Activated naive CD4-positive, alpha-beta T cell treated with anti-CD3 and anti-CD28 coated beads, Interleukin-2, amount 50 U/mL, for 72 hours (primary cell): Measurements from ENCODE around the gene PCID2. TPM values are rescaled to one million over a fixed set of nuclear protein-coding genes. Genes with fewer than 3 reads are reported as not detected.

Experiments
- ATAC-seq, 2 donors: fragments of 150-1000 bp; cut with Tn5 transposase; 2 replicates each; pipeline ENCODE4 v1.10.0; 2021; ENCODE audit warnings: mild to moderate bottlenecking in 2 of 2, moderate library complexity in 2 of 2
- DNase-seq, 2 donors: peaks; one replicate each; pipeline ENCODE4 v3.0.0; 2021 to 2022; ENCODE audit warnings: low spot score in 2 of 2
- H3K27ac Mint-ChIP-seq, 2 donors: one replicate each; pipeline ENCODE4 v1.8.0; 2022; ENCODE audit warnings: mild to moderate bottlenecking in 2 of 2, mixed read lengths in 2 of 2
- H3K36me3 Mint-ChIP-seq, 2 donors: one replicate each; pipeline ENCODE4 v1.8.0; 2022; ENCODE audit warnings: mixed read lengths in 2 of 2
- H3K9me3 Mint-ChIP-seq, 2 donors: one replicate each; pipeline ENCODE4 v1.8.0; 2022; ENCODE audit warnings: mixed read lengths in 2 of 2
- total RNA-seq, 2 donors: library from RNA; stranded (reverse); gene quantifications; one replicate each; pipeline ENCODE4 v1.2.3, GENCODE V29; 2022

The PCID2 gene
- total RNA-seq, 2 donors from 2014 or later = 39.9 to 71.3 TPM

DNA sequence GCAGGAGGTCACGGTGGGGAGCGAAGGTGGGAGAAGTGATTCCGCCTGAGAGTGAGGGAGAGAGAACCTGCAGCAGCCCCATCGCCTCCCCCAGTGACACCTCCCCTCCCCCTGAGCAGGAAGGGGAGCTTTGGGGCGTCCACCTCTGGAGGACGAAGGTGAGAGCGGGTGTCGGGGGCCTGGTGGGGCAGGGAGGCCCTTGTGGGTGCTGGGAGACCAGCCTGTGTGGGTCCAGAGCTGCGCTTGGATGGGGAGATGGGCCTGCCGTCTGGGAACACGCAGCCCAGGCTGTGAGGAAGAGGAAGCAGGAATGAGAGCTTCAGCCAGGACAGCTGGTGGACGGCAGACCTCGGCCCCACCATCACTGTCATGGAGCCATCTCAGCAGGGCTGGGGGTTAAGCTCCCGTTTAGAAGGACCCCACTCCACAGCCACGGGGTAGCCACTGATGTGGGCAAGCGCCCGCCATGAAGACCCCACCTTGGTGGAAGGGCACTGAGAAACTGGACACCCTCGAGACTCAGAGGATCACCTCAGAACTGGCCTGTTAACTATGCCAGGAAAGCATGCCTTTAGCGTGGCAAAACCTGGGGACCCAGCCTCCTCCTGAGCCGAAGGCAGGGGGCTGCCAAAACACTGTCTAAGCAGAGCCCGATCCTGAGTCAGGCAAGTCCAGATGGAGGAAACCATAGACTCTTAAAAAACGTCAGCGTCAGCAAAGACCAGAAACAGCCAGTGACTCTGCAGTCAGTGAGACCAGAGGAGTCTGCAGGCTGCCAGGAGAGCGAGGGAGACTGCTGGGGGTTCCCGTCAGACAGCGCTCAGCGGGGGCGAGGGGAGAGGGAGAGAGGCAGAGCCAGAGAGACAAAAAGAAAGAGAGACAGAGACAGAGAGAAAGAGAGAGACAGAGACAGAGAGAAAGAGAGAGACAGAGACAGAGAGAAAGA lies 56.5 kb downstream of the PCID2 start:
- Mint-ChIP-seq H3K36me3 (peaks cover 14 to 18% of the 10 kb centered on the region in 2 donors), H3K9me3 (peaks cover 6 to 13% of the 10 kb centered on the region in 2 donors), H3K27ac (peak overlapping the region; percentile 8 to 86)
- ATAC-seq (peak; percentile 37 to 49), DNase-seq (no peak)

DNA sequence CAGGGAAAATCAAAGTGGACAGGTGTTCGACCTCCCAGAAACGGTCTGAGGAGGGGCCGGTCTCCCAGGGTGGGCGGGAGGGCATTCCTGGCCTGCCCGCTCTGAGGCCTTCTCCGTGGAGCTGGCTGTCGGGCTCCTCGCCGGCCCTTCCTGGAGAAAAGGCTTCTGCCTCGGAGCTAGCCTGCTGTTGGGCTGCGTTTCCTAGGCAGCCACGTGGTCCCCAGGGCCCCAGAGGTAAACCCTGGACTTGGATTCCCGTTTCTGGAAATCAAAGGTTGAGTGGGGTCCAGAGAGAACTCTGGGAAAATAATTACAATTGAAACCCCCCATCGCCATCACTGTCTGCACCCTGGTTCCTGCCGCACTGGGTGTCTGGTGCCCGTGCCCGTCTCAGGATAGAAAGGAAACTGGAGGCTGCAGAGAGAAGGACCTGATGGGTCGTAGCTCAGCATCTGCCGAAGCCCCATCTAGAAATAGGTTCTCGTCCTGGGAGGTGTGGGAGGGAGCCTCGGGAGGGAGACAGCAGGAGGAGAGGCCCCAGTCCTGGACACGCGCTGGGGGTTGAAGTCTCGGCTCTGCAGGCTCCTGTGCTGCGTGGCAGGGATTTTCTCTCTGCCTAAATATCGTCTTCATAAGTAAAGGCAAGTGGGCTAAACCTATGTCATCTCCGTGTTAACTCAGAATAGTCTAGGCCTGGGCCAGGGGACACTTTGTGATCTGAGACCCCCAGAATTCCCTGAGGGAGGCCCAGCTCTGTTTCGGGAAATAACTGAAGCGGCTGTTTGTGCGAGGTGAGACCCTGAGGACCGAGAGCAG lies 57.7 kb downstream of the PCID2 start:
- Mint-ChIP-seq H3K27ac (no peak overlapping the region), H3K36me3 (peaks cover 12 to 17% of the 10 kb centered on the region in 2 donors), H3K9me3 (peaks cover 5 to 11% of the 10 kb centered on the region in 2 donors)
- no peak for ATAC-seq
- no peak for DNase-seq

DNA sequence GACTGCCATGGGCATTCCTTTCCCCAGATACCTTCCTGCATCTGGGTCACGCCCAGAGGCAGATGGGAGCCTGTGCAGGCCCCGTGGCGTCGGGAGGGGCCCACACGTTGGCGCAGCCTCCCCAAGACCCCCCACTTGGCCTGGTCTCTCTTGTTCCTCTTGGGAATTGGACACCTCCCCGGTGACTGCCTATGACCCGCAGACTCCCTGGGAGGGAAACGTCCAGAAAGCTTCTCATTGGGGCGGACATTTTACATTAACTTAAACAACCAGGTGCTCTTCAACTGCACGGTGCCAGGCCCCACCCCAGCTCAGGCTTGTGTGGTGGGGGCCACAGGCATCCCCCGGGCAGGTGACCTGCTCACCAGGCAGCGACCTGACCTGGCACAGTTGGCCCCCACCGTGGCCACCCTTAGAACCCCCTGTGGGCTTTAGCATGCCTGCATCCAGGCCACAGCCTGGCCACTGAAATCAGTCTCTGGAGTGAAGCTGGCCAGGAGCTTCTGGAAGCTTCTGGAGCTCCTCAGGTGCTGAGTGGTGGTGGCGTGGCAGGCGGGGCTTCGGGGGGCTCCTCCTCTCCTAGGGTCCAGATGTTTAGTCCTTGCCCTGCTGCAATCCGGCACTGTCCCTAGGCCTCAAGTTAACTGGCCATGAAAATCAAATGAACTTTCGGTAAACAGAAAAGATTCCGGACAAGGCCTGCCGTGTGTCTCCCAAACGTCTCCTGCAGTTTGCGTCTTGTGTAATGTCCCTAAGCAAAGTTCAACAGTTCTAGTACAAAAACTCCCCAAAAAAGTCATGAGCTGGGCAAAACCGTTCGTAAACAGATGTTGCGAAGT lies 58.5 kb downstream of the PCID2 start:
- Mint-ChIP-seq H3K36me3 (peaks cover 4 to 9% of the 10 kb centered on the region in 2 donors), H3K9me3 (peaks cover 0 to 2% of the 10 kb centered on the region in 2 donors), H3K27ac (peak overlapping the region in 1 of 2 donors; percentile 54)
- ATAC-seq (no peak), DNase-seq (no peak)

DNA sequence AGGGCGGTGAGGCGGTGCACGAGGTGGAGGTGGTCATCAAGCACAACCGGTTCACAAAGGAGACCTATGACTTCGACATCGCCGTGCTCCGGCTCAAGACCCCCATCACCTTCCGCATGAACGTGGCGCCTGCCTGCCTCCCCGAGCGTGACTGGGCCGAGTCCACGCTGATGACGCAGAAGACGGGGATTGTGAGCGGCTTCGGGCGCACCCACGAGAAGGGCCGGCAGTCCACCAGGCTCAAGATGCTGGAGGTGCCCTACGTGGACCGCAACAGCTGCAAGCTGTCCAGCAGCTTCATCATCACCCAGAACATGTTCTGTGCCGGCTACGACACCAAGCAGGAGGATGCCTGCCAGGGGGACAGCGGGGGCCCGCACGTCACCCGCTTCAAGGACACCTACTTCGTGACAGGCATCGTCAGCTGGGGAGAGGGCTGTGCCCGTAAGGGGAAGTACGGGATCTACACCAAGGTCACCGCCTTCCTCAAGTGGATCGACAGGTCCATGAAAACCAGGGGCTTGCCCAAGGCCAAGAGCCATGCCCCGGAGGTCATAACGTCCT lies 59.4 kb downstream of the PCID2 start:
- DNase-seq = no peak
- ATAC-seq = no peak
- Mint-ChIP-seq H3K9me3 (no peaks in the 10 kb centered on the region), H3K27ac (no peak overlapping the region), H3K36me3 (peaks cover 0 to 7% of the 10 kb centered on the region in 2 donors)

DNA sequence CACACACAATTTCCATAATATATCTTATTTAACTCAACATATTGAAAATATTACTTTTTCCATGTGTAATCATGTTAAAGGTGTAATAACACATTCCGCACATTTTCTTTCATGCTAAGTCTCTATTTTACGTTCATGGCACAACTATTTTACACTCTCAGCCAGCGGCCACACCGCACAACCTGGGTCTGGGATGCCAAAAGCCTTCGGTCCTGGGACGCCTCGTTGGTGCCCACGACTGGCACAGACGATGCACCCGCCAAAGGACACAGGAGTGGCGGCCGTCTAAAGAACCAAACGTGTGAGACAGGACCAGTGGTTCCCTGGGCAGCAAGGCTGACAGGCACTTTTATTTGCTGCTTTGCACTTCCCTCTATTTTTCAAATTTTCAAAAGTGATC lies 60.1 kb downstream of the PCID2 start:
- Mint-ChIP-seq H3K36me3 (peaks cover 0 to 7% of the 10 kb centered on the region in 2 donors), H3K9me3 (no peaks in the 10 kb centered on the region)
- no peak for DNase-seq

DNA sequence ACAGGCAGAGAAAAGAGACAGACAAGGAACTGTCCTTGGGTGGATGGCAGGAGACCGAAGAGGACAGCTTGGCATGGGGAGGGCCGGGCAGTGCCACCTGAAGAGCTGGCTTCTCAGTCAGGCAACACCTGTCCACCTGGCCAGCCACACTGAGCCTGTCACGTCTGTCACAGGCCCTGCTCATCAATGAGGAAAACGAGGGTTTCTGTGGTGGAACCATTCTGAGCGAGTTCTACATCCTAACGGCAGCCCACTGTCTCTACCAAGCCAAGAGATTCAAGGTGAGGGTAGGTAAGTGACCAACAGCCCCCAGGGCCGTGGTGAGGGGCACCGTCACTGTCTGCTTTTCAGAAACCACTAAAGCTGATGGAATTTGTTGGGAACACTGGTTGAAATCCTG lies 61.3 kb downstream of the PCID2 start:
- DNase-seq = no peak
- no peak overlapping the region for H3K27ac Mint-ChIP-seq
- no peaks in the 10 kb centered on the region for H3K9me3 Mint-ChIP-seq
- ATAC-seq = no peak
- H3K36me3 Mint-ChIP-seq = no peaks in the 10 kb centered on the region

More for the DNA sequence above, 60.1 kb downstream of the PCID2 start:
- ATAC-seq = no peak
- no peak overlapping the region for H3K27ac Mint-ChIP-seq

DNA sequence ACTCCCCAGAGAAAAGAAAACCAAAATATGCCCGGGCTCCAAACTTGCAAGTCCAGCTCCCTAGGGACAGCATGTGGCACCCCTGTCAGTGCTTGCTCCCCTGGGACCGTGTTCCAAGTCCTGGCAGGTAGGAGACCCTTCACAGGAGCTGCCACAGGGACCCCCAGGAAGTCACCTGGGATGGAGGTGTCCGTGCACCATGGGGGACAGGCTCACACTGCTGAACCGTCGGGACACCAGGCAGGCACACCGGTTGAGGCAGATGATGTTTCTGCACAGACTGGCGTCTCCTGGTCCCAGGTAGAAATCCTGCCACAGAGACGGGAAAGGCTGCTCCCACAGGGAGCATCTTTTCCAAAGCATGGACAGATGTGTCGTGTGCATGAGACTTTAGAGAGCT lies 61.7 kb downstream of the PCID2 start:
- no peaks in the 10 kb centered on the region for H3K9me3 Mint-ChIP-seq
- ATAC-seq (no peak), DNase-seq (no peak)
- H3K27ac Mint-ChIP-seq = no peak overlapping the region
- H3K36me3 Mint-ChIP-seq = no peaks in the 10 kb centered on the region

DNA sequence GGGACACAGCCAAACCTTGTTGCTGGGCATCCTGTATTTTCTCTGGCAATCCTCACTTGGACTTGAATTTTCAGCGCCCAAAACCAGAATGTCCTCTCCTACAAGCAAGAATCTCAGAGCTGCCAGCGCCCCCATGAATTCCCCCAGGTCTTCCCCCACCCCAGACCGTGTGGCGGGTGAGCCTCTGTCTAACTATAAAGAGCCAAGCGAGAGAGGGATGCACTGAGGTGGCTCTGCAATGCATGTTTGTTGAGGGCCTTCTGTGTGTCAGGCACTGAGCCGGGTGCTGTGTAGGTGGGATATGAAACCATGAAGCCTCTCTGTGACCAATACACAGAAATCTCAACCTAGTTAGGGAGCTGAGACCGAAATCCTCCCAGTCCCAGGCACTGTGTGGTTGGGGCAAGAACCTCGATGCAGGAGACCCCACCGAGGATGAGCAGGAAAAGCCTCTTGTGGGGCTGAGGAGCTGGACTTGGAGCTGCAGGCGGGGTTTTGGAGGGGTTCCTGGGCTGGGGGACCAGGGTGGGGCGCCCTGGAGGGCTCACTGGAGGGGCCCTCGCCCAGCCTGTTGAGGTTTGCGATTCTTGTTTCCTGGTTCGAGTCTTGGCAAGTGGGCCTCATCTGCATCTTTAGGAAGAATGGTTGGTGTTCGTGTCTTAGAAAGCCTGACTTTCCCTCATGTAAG lies 62.4 kb downstream of the PCID2 start:
- Mint-ChIP-seq H3K9me3 (no peaks in the 10 kb centered on the region), H3K36me3 (no peaks in the 10 kb centered on the region), H3K27ac (no peak overlapping the region)
- DNase-seq (no peak), ATAC-seq (peak; percentile 30 to 47)

DNA sequence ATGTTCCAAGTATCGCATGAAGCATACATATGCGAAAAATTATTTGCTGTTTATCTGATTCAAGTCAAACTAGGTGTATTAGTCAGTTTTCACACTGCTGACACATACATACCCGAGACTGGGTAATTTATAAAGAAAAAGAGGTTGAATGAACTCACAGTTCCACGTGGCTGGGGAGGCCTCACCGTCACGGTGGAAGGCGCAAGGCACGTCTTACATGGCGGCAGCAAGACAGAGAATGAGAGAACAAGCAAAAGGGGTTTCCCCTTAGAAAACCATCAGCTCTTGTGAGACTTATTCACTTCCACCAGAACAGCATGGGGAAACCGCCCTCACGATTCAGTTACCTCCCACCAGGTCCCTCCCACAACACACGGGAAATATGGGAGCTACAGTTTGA lies 63.0 kb downstream of the PCID2 start:
- ATAC-seq (peak; percentile 85 to 93), DNase-seq (no peak)
- Mint-ChIP-seq H3K36me3 (no peaks in the 10 kb centered on the region), H3K27ac (no peak overlapping the region), H3K9me3 (no peaks in the 10 kb centered on the region)

DNA sequence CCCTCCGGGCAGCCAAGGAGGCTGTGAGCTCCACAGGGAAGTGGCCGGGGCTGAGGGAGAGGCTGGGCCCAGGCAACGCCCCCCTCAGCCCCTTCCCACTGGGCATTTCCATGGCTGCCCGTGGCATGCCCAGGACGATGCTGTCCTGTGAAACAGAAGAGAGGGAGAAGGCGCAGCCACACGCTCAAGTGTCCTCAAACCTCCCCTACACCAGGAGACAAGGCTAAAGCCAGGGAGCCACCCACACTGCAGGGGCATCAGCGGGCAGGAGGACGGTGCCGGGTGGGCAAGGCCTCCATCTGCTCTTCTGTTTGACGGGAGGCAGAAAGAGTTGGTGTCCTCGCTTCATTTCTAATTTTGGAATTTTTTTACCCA lies 64.2 kb downstream of the PCID2 start:
- ATAC-seq (no peak), DNase-seq (no peak)

DNA sequence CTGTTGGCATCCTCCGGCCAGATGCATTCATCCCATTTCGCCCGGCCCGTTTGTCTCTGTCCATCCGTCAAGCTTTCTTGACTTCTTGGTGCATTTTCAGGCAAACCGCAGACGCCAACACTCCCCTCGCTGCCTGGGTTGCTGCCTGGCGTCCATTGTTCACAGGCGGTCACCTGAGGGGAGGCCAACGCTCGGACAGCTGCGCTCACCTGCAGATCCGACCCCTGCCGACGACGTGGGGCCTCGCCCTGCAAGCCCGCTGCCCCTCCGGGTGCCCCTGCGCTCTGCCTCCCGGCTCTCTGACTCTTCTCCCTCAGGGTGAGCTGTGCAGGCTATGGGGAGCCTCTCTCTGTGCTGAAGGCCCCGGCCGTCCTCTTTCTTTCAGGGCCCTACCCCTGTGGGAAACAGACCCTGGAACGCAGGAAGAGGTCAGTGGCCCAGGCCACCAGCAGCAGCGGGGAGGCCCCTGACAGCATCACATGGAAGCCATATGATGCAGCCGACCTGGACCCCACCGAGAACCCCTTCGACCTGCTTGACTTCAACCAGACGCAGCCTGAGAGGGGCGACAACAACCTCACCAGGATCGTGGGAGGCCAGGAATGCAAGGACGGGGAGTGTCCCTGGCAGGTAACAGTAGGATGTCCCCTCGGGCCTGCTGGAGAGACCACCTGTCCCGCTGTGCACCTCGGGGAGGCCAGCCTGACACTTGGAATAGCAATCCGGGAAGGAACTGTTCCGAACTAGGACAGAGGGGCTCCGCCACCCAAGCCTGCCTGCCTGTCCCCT lies 64.8 kb downstream of the PCID2 start:
- Mint-ChIP-seq H3K27ac (no peak overlapping the region), H3K36me3 (no peaks in the 10 kb centered on the region), H3K9me3 (no peaks in the 10 kb centered on the region)
- DNase-seq (no peak), ATAC-seq (no peak)

More for the DNA sequence above, 64.2 kb downstream of the PCID2 start:
- Mint-ChIP-seq H3K36me3 (no peaks in the 10 kb centered on the region), H3K27ac (no peak overlapping the region), H3K9me3 (no peaks in the 10 kb centered on the region)

DNA sequence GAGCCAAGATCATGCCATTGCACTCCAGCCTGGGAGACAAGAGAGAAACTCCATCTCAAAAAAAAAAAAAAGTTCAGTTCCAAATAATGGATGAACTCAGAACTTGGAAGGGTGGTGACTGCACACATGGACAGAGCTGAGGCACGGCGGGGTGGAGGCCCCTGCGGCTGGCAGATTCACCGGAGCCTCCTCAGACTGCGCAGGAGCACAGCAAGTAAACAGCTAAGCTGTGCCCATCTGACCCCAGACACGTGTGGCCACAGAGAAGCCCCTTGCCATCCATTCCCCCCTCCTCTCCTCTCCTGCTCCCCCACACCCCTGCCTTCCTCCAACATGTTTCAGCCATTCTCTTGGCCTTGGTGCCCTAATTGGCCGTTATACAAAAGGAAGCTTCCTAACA lies 65.6 kb downstream of the PCID2 start:
- no peak overlapping the region for H3K27ac Mint-ChIP-seq
- no peaks in the 10 kb centered on the region for H3K36me3 Mint-ChIP-seq
- H3K9me3 Mint-ChIP-seq = no peaks in the 10 kb centered on the region

DNA sequence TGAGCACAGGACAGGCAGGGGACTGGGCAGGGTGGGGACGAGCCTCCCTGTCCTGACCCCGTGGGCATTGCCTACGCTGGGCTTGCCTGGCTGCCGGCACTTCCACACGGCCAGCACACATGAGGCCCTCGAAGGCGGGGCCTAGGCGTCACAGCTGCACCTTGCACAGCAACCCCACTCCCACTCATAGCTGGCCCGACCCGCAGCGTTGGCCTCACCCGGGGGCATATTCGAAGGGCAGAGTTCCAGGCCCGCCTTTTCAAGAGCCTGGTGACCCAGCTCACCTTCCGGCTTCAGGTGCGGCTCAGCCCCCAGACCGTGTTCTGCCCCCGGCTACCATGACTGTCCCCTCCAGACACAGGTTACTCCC lies 66.9 kb downstream of the PCID2 start:
- Mint-ChIP-seq H3K9me3 (no peaks in the 10 kb centered on the region), H3K27ac (no peak overlapping the region)
- no peak for ATAC-seq

More for the DNA sequence above, 65.6 kb downstream of the PCID2 start:
- no peak for DNase-seq
- no peak for ATAC-seq

DNA sequence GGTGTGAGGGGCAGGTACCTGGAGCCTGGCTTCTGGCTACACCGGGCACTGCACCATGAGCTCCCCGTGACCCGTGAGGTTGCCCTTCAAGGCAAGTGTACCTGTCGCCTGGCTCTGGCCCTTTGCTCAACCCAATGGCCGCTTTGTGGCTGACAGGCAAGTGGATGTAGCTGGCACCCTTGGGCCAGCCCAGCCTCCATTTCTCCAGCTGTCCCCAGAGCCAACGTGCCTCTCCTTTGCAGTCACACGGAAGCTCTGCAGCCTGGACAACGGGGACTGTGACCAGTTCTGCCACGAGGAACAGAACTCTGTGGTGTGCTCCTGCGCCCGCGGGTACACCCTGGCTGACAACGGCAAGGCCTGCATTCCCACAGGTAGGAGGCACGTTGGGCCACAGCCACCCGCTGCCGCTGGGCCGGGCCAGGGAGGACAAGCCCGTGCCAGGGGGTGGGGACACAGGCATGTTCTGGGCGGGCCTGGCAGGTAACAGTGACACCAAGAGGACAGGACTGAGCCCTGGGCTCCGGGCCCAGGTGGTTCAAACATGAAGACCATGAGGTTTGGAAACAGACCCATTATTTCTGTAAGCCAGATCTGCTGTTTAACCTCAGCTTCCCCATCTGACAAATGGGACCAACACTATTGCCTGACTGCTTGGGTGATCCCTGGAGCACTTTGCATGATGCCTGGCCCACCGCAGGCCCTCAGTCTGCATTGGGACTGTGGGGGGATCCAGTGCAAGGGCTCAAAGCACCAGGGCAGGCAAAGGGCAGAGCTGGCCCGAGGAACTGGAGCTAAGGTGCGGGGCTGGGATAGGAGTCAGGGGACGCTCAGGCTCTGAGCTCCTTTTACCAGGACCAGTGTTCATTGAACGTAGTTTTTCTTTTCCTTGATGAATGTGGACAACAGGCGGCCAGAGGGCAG lies 67.5 kb downstream of the PCID2 start:
- no peaks in the 10 kb centered on the region for H3K36me3 Mint-ChIP-seq
- no peak overlapping the region for H3K27ac Mint-ChIP-seq
- ATAC-seq (no peak), DNase-seq (peak in 1 of 2 donors; percentile 44)
- no peaks in the 10 kb centered on the region for H3K9me3 Mint-ChIP-seq

More for the DNA sequence above, 66.9 kb downstream of the PCID2 start:
- no peaks in the 10 kb centered on the region for H3K36me3 Mint-ChIP-seq
- peak in 1 of 2 donors; percentile 41 for DNase-seq
